ENCODE data around the gene C11orf24. TPM values are rescaled to one million over a fixed set of nuclear protein-coding genes. Genes with fewer than 3 reads are reported as not detected.

Gene C11orf24
- total RNA-seq, 4 donors from 2014 or later: 33.3 to 59.4 (median 41.2) TPM

DNA sequence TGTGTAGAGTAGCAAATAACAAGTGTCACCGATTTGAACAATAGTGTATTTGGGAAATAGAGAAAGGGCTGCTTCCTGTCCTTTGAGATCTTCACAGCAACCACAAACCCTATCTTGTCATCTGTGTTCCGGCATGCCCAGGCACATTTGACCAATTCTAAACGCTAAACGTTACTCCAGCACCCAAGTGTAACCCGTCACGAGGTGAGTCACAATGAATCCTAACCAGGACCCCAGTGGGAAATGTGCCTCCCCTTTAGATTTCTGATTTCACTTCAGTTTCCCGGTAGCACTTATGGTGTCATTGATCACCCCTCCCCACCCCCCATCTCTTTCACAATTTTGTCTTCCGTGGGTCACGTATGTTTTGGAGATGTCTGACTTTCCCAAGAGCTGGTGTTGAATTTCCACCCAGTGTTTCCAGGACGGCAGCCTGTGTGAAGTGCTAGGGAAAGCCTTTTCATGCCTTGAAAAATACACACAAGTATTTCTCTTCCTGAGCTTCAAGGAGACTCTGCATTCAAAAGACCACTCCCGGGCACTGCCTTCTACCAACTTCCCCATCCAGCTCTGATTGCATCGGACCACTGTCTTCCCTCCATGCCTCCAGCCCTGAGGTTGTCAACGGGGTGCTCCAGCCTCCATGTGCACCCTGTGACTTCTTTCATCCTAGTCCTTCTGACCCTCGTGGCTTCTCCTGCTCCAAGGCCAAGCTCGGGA lies 10.5 kb upstream of the C11orf24 start:
- DNase-seq (ENCODE audit: low spot score in 2 of 2): no peak
- TF ChIP-seq POLR2A (IDR thresholded peaks at IDR 0.05) (no peak), EP300 (IDR thresholded peaks at IDR 0.05) (no peak)
- TF ChIP-seq, protein P1, sequence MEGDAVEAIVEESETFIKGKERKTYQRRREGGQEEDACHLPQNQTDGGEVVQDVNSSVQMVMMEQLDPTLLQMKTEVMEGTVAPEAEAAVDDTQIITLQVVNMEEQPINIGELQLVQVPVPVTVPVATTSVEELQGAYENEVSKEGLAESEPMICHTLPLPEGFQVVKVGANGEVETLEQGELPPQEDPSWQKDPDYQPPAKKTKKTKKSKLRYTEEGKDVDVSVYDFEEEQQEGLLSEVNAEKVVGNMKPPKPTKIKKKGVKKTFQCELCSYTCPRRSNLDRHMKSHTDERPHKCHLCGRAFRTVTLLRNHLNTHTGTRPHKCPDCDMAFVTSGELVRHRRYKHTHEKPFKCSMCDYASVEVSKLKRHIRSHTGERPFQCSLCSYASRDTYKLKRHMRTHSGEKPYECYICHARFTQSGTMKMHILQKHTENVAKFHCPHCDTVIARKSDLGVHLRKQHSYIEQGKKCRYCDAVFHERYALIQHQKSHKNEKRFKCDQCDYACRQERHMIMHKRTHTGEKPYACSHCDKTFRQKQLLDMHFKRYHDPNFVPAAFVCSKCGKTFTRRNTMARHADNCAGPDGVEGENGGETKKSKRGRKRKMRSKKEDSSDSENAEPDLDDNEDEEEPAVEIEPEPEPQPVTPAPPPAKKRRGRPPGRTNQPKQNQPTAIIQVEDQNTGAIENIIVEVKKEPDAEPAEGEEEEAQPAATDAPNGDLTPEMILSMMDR (IDR thresholded peaks at IDR 0.05): no peak
- H3K4me3 ChIP-seq: no peak overlapping the region
- H3K27ac ChIP-seq: no peak overlapping the region
- 61 to 68% methylated on average over 15 of the region's 15 CpGs for WGBS, 2 donors
- no peaks in the 10 kb centered on the region for H3K4me1 ChIP-seq
- no peaks in the 10 kb centered on the region for H3K9me3 ChIP-seq
- no peaks in the 10 kb centered on the region for H3K27me3 ChIP-seq
- H3K36me3 ChIP-seq: no peaks in the 10 kb centered on the region

DNA sequence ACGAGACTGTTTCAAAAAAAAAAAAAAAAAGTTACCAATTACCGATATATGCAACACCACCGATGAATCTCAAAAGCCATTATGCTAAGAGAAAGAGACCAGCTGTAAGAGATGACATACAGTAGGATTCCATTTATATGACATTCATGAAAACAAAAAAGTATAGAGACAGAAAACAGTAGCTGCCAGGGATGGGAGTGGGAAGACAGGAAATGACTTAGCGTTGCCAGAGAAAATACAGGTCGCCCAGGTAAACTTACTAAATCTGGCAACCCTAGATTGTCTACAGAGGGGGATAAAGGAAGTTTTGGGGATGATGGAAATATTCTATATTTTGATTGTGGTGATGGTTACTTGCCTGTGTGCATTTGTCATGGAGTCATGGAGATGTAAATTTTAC lies 7.9 kb upstream of the C11orf24 start:
- H3K4me1 ChIP-seq: no peaks in the 10 kb centered on the region
- H3K27ac ChIP-seq: no peak overlapping the region
- H3K27me3 ChIP-seq: no peaks in the 10 kb centered on the region
- H3K9me3 ChIP-seq: no peaks in the 10 kb centered on the region
- no peak for DNase-seq (ENCODE audit: low spot score in 2 of 2)
- no peaks in the 10 kb centered on the region for H3K36me3 ChIP-seq
- no peak for TF ChIP-seq POLR2A (IDR thresholded peaks at IDR 0.05)
- TF ChIP-seq EP300 (IDR thresholded peaks at IDR 0.05): no peak
- TF ChIP-seq, protein P1 (IDR thresholded peaks at IDR 0.05): no peak
- whole genome bisulfite sequencing, 2 donors: 65 to 71% methylated on average over 5 of the region's 5 CpGs
- H3K4me3 ChIP-seq: no peak overlapping the region

DNA sequence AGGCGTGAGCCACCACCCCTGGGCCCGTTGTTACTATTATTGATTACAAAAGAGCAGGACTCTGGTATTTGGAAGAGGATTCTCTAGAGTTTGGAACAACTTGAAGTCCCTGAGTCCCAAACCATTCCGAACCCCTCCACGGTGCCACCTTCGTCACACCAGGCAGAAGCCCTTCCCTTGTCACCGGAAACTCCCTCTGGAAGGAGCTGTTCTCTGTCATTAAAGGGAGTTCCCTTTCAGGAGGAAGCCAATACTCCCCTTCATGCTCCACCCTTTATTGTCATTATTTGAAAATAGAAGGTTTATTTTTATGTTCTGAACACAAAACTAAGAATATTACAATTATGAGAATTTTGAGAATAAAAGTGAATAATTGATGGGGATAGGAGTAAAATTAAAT lies 5.1 kb upstream of the C11orf24 start:
- 84 to 87% methylated on average over 6 of the region's 6 CpGs for WGBS, 2 donors
- Histone ChIP-seq H3K27ac (no peak overlapping the region), H3K36me3 (no peaks in the 10 kb centered on the region), H3K27me3 (no peaks in the 10 kb centered on the region), H3K9me3 (no peaks in the 10 kb centered on the region), H3K4me3 (no peak overlapping the region), H3K4me1 (peaks cover 0 to 11% (median 5%) of the 10 kb centered on the region in 4 donors)
- TF ChIP-seq EP300 (IDR thresholded peaks at IDR 0.05): no peak
- TF ChIP-seq, protein P1 (IDR thresholded peaks at IDR 0.05): no peak
- no peak for TF ChIP-seq POLR2A (IDR thresholded peaks at IDR 0.05)
- no peak for DNase-seq (ENCODE audit: low spot score in 2 of 2)

DNA sequence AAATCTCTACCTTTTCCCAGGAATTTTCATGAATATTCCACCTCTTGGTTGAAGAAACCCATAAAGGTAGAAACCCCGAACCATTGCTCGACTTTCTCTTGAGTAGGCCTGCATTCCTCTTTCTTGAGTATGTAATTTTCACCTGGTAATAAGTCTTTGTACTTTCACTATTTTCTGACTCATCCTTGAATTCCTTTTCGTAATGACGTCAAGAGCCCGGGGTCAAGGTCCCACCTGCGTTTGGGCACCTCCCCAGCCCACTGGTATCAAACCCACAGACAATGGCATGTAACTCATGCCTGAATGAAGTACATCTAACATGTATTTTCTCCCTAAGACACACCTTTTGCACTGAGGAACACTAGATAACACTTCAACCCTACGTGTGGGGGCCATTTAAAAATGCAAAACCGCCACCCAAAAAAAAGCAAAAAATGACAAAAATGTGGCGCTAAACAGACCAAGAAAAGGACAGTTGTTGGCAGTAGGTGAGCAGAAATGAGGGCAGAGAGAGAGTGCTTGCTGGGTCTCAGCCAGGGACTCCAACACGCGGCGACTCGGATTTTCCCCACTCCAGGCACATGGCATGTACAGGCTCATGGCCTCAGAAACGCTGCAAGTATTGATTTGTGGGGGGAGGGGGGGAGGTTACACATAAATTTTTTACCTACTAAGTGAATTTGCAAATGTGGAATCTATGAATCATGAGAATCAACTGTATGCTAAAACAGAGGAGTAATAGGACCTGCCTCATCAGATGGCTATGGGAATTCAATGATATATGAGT lies 4.1 kb upstream of the C11orf24 start:
- TF ChIP-seq POLR2A (IDR thresholded peaks at IDR 0.05) (no peak), EP300 (IDR thresholded peaks at IDR 0.05) (no peak)
- TF ChIP-seq, protein P1 (IDR thresholded peaks at IDR 0.05): no peak
- no peak overlapping the region for H3K4me3 ChIP-seq
- no peaks in the 10 kb centered on the region for H3K27me3 ChIP-seq
- H3K9me3 ChIP-seq: no peaks in the 10 kb centered on the region
- H3K36me3 ChIP-seq: no peaks in the 10 kb centered on the region
- no peak overlapping the region for H3K27ac ChIP-seq
- 89 to 90% methylated on average over 14 of the region's 14 CpGs for WGBS, 2 donors
- no peak for DNase-seq (ENCODE audit: low spot score in 2 of 2)
- H3K4me1 ChIP-seq: peaks cover 0 to 13% (median 6%) of the 10 kb centered on the region in 4 donors

DNA sequence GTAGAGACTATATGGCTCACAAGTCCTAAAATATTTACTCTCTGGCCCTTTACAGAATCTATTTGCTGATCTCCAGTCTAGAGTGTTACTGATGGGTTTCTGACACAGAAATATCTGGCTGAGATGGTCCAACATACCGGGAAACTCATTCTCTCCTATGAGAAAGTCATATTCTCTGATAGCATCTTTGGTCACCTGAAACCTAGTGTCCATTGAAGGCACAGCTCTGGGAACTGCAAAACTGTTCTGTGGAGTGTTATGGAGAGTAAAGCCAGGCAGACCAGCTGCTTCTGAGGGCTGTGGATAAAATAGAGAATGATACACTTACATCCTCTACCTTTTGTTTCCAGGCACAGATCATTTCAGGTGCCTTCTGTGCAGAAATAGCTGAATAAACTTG lies 2.5 kb upstream of the C11orf24 start:
- peaks cover 0 to 29% (median 21%) of the 10 kb centered on the region in 4 donors for H3K4me1 ChIP-seq
- TF ChIP-seq, protein P1 (IDR thresholded peaks at IDR 0.05): no peak
- TF ChIP-seq POLR2A (IDR thresholded peaks at IDR 0.05) (no peak), EP300 (IDR thresholded peaks at IDR 0.05) (no peak)
- H3K36me3 ChIP-seq: no peaks in the 10 kb centered on the region
- no peak for DNase-seq (ENCODE audit: low spot score in 2 of 2)
- H3K27me3 ChIP-seq: no peaks in the 10 kb centered on the region
- no peak overlapping the region for H3K27ac ChIP-seq
- 93 to 95% methylated on average over 1 of the region's 1 CpG for WGBS, 2 donors
- H3K4me3 ChIP-seq: no peak overlapping the region
- no peaks in the 10 kb centered on the region for H3K9me3 ChIP-seq
